SH-SY5Y (cell line): ENCODE measurements around the gene S100A13.

Experiments used
- GATA2 ChIP-seq: IDR thresholded peaks from 2 replicates; pipeline ENCODE4 v1.6.1; 2011; ENCODE audit warnings: mild to moderate bottlenecking, low read depth, low read length
- GATA3 ChIP-seq: IDR thresholded peaks from 2 replicates; pipeline ENCODE4 v1.6.1; 2011; ENCODE audit warnings: low read depth, mild to moderate bottlenecking, low read length, moderate library complexity

DNA sequence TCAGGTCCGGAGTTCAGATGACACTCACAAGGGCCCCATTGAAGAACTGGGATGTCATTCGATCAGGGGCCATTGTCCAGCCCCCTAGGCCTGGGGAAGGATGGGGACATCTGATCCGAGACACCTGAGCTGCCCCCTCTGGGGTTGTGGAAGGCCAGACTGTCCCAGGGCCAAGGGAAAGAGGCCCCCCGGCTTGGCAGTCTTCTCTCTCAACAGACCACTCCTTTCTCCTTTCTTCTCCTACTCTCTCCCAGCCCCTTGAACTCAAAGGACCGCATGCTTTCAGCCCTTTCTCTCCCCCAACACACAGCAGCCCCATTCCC lies 2.0 kb upstream of the S100A13 start:
- TF ChIP-seq GATA2 (no peak), GATA3 (no peak)
